ENCODE data around the gene GIT2.

- no peak for TF ChIP-seq CTCF (IDR thresholded peaks at IDR 0.05)
- TF ChIP-seq EZH2 (IDR thresholded peaks at IDR 0.05; ENCODE audit: borderline replicate concordance, insufficient read depth, low read depth, low read length, poor library complexity, severe bottlenecking) = no peak
Observed at GRCh38 chr12:109959411-109960093, 36.6 kb downstream of the GIT2 start.

All from B cell (primary cell).